ENCODE data around the gene ARHGEF7.

- TF ChIP-seq CTCF (IDR thresholded peaks at IDR 0.05): no peak
- no peak for TF ChIP-seq POLR2A (IDR thresholded peaks at IDR 0.05)
These were observed 38.7 kb upstream of the ARHGEF7 start for GRCh38 chr13:111076155-111077013.

Data from thyroid gland (tissue), 4 donors.